C4-2B (cell line): ENCODE measurements around the gene VAV3.

ENCODE experiments used
- H3K27ac ChIP-seq: fragments of 450-650 bp; 2 replicates; pipeline ENCODE4 v1.5.1; 2017
- ZFX ChIP-seq: fragments of 450-650 bp; IDR thresholded peaks from 2 replicates; pipeline ENCODE4 v1.6.1; 2017
- TF ChIP-seq, protein P1 (sequence below): fragments of 450-650 bp; conservative IDR thresholded peaks from 2 replicates; pipeline ENCODE4 v1.5.1; 2017; ENCODE audit warnings: mild to moderate bottlenecking

VAV3 gene

DNA sequence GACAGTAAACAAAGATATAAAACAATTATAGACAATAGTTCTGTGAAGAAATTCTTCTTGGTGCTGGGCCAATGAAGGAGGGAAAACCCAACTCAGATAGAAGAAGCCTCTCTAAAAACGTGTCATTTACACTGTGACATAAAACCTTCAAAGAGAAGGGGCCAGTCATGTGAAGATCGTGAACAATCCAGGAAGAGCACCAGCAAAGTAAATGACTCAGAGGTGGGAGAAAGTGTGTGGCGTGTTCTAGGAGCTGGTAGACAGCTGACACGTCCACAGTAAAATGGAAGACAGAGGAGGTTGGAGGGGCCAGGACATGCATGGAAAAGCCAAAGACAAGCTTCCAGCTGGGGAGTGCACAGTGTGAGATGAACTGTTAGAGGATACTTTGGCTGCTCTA is 143.6 kb downstream of the VAV3 start:
- TF ChIP-seq, protein P1, sequence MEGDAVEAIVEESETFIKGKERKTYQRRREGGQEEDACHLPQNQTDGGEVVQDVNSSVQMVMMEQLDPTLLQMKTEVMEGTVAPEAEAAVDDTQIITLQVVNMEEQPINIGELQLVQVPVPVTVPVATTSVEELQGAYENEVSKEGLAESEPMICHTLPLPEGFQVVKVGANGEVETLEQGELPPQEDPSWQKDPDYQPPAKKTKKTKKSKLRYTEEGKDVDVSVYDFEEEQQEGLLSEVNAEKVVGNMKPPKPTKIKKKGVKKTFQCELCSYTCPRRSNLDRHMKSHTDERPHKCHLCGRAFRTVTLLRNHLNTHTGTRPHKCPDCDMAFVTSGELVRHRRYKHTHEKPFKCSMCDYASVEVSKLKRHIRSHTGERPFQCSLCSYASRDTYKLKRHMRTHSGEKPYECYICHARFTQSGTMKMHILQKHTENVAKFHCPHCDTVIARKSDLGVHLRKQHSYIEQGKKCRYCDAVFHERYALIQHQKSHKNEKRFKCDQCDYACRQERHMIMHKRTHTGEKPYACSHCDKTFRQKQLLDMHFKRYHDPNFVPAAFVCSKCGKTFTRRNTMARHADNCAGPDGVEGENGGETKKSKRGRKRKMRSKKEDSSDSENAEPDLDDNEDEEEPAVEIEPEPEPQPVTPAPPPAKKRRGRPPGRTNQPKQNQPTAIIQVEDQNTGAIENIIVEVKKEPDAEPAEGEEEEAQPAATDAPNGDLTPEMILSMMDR: no peak
- TF ChIP-seq ZFX: no peak
- H3K27ac ChIP-seq: no peak overlapping the region

DNA sequence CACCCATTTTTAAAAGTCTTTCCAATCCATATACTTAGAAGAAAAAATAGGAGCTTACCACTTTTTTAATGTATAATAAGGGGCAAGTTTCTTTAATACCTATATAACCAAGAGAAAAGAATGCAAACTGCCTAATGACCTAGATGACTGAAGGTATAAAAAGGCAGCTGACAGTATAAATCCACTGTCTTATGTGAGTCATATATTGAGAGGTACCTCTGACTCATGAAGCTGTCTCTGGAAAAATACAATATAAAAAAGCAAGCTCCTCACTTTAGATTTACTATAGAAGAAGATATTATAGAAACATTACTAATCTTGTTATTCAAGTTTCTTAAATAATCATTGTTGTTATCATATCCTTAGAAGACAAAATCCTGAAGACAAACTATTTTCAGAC is 144.2 kb downstream of the VAV3 start:
- TF ChIP-seq, protein P1: no peak

DNA sequence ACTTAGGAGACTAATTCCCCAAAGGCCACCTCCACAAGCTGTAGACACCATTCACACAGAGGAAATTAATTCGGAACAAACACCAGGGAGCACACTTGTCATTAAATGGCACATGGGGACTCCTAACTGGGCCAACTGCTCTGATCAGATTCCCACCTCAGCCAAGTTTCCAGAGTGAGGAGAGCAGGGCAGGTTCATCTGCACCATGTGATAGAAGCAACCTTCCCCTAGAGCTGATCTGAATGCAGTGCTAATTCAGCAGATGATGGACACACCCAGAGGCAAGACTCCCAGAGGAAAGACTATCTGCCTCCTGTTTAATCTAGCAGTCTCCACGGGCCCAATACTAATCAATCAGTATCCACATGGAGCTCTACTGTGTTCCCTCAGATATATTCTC is 147.0 kb downstream of the VAV3 start:
- TF ChIP-seq, protein P1: no peak
- no peak for TF ChIP-seq ZFX
- no peak overlapping the region; the same call in 1 of the 2 replicates for H3K27ac ChIP-seq

More for the DNA sequence above, 144.2 kb downstream of the VAV3 start:
- no peak overlapping the region for H3K27ac ChIP-seq

DNA sequence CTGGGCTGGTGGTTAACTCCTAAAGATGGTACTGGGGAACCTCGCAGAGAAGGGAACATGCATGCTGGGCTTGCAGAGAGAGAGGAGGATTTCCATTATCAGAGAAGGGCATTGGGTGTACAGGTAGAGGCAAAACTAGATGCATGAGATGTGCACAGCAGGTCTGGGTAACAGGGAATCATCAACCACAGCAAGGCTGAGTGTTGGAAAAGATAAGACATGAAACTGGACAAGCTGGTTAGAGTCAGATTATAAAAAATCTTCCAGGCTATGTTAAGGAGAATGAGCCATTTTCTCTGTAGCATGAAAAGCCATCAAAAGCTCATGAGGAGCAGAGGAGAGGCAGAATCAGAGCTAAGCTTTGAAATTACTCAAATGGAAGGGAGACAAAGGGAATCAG is 147.8 kb downstream of the VAV3 start:
- TF ChIP-seq ZFX: no peak
- TF ChIP-seq, protein P1: no peak
- H3K27ac ChIP-seq: no peak overlapping the region; the same call in 1 of the 2 replicates

DNA sequence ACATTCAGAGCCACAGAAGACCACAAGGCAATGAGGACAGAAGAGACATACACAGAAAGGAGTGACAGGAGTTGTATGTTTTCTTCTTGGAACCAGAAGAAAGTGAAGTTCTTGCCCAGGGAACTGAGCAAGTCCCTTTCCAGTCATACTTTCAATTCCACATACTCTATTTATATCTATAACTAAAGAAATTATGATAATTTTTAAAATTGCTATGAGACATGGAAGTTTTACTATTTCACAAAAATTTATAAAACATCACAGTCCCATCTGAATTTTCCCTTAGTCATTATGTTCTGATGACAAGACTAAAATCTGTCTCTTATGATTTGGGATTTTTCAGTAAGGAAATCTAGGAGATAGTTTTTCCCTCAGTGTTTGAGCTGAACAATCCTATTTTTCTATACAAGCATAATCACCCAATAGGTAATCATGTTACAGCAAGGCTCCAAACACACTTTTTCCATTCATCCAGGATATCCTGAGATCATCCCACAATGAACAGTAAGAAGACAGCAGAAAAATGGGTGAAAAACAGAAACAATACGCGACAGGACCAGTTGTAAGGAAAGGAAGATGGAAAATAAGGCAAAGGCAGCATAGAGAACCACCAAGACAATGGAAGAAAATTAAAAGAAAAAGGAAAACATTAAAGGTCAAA is 154.6 kb downstream of the VAV3 start:
- TF ChIP-seq, protein P1: no peak
- no peak for TF ChIP-seq ZFX
- no peak overlapping the region for H3K27ac ChIP-seq

DNA sequence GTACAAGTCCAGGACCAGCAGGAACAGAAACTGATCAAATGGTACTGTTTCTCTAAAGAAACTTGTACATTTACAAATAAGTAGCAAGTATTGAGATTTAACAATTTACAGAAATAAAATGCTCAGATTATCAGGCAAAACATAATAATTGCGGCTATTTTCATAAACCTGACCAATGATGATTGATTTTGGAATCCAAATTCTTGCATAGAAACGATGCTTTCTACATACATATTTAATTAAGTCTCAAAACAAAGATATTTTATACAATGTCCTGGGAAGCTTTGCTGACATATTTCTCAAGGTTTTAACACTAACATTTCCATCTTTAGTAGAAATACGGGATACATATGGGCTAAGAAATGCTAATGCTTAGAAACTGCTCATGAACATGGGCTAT is 157.1 kb downstream of the VAV3 start:
- TF ChIP-seq, protein P1: no peak
- no peak for TF ChIP-seq ZFX
- no peak overlapping the region for H3K27ac ChIP-seq

DNA sequence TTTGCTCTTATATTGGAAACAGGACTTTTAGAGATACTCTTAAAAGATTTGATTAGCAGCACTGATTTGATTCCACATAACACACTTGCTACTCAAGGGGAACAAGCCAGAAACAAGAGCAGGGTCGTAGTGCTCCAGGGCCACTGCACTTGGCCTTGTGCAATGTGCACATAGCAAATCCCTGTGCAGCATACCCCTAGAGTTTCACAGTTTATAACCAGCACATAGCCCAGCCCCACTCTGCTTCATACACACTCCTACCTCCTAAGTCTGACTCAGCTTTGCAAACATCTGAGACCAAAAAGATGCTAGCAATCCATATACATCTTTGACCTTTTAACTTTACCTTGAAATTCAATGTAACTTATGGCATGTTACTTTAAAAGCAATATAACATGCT is 157.6 kb downstream of the VAV3 start:
- no peak overlapping the region for H3K27ac ChIP-seq
- TF ChIP-seq ZFX: no peak
- TF ChIP-seq, protein P1: no peak
